ENCODE measurements around the gene LRRC14B.
"Not testable (repeated sequence)": the region's sequence is repeated elsewhere in the genome, so short reads cannot be mapped to it uniquely, and the experiment has no call there.

Gene LRRC14B

DNA sequence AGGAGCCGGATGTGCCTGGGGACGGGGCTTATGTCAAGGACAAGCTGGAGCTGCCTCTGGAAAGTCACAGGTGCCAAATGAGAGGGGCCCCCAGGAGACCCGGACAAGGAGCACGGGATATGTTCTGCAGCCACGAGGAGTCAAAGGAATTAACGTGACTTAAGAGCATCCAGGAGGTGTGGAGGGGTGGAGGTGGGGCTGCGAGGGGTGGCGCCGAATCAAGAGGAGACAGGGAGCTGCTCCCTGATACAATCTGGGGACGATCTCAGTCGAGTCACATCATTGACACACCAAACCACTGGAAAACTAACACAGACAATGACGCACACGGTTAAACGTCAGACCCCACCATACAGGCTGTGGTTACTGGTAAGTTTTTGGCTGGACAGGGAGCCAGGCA, 16.3 kb downstream of the LRRC14B start:
- no peak for DNase-seq (ENCODE audit: low read depth)

DNA sequence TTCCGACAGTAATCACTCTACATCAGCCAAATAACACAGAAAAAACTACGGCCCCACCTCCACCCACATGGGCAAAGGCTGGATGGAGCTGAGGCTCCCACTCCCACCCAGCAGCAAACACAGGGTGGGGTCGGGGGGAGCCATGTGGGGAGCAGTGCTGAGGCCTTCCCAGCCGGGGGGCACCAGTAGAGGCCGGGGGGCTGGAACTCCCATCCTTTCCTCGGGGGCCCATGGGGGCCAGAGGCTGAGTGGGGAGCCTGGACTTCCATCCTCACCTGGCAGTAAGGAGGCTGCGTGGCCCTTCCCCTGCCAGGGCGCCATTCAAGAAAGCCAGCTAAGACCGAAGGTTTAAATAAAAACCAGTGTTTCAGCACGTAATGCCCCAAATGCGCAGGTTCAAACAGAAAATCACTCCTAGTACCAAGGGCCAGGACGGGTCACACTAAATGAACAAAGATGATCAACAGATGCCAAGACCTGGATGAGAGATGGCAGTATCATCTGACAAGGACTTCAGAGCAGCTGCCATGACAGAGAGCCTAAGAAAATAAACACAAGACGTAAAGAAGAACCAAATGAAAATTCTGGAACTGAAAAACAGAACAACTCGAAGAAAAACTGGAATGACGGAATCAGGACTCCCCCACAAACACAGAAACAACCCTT, 17.3 kb downstream of the LRRC14B start:
- no peak for DNase-seq (ENCODE audit: low read depth)

DNA sequence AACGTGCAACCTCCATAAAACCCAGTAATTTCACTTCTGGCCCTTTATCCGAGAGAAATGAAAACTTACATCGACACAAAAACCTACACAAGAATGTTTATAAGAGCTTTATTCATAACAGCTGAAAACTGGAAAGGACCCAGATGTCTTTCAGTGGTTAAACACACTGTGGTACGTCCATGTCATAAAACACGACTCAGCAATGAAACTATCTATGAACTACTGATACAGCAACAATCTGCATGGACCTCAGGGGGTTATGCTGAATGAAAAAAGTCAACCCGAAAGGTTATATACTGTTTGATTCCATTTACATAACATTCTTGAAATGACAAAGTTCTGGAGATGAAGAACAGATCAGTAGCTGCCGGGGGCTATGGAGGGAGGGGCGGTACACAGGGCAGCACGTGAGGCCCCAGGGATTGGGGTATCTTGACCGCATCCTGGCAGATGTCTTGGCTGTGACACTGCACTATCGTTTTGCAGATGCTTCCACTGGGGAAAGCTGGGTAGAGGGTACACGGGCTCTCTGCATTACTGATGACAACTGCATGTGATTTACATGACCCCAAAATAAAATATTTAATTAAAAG, 22.6 kb downstream of the LRRC14B start:
- no peak for DNase-seq (ENCODE audit: low read depth)

DNA sequence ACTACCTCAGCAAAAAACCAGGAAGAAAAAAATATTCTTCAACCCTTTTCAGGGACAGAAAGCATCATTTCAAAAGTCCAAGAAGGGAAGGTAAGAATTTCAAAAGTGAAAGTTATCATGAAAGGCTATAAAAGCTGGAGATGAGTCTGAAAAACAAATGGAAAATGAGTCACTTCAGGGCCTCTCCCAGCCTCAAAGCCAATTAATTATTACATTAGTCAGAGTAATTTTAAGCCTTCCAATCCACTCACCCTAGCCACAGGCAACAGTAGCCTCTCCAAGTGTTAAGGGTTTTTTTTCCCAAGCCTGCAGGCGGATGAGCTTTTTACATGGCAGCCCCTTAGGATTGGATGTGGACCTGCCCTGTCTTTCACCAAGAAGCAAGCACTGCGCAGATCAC, 24.0 kb downstream of the LRRC14B start:
- peak; percentile 55 for DNase-seq (ENCODE audit: low read depth)

DNA sequence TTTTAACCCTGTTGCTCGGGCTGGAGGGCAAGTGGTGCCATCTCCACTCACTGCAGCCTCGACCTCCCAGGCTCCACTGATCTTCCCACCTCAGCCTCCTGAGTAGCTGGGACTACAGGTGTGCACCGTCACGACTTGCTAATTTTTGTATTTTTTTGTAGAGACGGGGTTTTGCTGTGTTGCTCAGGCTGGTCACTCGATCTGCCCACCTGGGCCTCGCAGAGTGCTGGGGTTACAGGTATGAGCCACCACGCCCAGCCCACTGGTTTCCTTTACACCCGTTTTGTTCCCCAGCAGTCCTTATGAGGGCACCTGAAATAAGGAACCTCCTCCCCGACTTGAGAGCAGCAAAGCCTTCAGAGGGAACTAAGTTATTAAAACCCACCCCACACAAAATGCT, 24.8 kb downstream of the LRRC14B start:
- DNase-seq (ENCODE audit: low read depth), result not testable (repeated sequence)

DNA sequence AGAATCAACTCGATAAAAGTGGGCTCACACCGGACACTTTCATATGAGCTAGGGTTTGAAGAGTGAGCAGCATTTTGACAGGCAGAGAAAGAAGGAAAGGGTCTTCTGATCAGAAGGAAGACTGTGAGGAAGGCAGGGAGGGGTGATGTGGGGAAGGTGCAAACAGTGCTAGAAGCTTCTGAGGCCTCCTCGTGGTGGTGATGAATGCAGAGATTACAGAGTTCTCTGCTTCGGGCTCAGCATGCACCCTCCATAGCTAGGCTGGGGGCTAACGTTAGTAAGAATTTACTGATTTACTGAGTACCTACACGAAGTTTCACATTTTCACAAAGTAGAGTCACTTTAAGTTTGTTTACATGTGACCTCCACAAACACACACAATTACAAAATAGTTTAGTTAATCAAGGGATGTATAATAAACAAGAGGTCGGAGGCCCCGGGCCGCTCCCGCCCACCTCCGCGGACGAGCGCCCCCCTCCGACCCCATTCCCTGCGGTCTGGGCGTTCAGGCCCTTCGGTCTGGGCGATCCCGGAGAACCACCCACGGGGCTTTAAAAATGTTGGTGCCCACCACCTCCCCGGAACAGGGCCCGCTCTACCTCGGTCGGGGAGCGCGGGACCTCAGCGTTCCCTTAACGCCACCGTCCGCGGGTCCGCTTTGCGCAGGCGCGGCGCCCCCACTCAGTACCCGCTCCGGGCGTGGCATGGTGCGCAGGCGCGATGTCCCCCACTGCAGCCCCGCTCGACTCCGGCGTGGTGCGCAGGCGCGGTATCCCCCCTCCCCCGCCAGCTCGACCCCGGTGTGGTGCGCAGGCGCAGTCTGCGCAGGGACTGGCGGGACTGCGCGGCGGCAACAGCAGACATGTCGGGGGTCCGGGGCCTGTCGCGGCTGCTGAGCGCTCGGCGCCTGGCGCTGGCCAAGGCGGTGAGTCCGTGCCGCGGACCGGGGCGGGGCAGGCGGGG, 26.5 kb downstream of the LRRC14B start, which contains the start of the genes CCDC127 and SDHA:
TSS of gene CCDC127 (minus strand) at position 660 of the 963 bp plus-strand sequence. CDS start 1,304 bp downstream, outside the sequence.
TSS of gene SDHA (plus strand) at position 827 of the 963 bp plus-strand sequence. CDS start at position 863, 36 bp downstream.
- peak; percentile 74 for DNase-seq (ENCODE audit: low read depth)

DNA sequence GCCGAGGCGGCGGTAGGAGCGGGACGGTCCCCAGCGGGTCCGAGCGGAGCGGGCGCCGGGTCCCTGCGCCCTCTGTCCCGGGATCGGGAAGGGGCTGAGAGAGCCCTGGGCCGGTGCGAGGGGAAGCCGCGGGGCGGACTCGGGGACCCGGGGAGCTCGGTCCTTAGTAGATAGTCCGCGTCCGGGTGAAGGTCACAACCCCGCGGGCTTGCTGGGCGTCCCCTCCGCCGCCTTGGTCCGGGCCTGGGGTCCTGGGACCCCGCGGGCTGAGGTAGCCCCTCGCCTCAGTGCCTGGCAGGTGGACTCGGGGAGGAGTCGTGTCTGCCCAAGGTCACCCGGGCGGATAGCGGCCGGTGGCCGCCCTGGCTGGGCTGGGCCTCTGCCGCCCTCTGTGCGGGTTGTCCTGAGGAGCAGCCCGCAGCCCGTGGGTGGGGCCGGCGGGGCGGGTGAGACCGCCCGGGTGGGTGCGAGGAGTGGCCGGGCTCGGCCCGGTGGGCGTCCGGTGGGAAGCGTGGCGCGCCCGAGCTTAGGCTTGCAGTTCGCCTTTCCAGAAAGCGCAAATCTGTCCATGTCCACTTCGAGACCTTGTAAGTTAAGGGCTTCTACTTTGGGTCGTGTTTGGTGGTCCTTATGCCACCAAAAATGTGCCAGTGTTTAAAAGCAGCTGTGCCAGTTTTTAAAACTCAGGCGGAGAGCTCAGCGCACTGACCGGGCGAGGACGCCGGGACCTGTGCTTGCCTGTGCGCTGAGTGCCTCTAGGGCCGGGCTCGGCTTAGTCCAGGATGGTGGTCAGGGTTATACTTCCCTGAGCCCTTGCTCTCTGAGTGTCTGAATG, 27.4 kb downstream of the LRRC14B start:
- DNase-seq (ENCODE audit: low read depth), result peak; percentile 43

DNA sequence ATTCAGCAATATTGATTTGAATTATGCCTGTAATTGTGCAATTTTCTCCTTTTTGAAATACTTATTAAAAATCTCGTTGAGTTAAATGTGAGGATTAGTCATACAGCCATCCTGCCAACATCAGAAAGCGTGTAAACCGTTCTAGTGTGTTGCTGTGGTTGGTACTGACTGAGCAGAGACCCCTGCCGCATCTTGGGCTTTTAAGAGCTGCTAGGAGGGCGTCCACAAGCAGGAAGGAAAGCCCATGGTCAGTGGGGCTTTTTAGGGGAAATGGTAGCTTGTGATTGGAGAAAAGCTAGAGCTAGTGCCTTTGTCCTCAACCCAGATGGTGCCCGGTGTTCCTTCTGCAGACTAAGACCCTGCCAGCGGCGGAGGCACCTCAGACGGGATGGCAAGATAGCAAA, 28.2 kb downstream of the LRRC14B start:
- DNase-seq (ENCODE audit: low read depth), result peak; percentile 49

DNA sequence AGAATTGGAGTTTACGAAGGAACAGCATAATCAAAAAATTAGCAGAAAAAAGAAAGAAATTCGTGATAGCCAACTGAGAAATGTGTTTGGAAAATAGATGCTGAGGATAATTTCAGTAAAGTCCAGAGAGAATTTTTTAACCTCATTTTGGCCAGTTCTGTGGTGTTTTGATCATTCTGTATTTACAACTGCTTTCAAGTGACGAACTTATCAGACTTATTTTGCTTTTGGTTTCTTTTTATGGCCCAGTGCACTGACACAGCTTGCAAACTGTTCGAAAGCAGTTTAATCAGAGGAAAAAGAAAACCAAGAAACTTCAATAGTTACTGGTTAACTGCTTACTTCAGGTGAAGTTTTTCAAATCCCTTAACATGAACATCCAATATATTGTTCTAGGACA, 28.7 kb downstream of the LRRC14B start:
- DNase-seq (ENCODE audit: low read depth), result no peak

DNA sequence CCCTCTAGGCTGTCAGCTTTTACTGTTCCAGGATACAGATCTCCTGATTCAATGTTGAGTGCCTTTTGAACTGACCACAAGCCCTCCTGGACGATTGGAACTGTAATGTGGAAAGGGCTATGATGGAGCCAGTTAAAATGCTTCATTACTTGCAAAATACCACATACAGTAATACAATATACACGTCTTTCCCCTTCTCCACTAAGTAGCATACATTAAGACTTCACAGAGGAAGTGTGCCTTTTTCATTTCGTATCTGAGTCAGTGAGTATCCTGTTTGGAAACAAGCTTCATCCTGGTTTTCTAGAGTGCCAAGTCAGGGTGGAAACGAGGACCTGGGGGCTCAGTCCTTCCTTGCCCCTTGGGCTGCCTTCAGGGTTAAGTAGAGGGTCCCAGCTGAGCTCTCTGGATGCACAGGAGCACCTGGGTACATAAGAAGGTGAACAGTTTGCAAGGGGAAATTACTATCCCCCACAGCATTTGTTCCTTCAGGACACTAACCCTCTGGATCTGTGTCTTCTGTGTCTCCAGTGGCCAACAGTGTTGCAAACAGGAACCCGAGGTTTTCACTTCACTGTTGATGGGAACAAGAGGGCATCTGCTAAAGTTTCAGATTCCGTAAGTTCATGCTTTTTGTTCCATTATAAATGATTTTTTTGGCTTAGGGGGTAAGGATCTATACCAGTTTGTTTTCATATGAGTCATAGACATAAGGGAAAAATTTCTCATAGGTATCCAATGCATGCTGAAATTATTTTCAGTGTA, 31.8 kb downstream of the LRRC14B start:
- DNase-seq (ENCODE audit: low read depth), result not testable (repeated sequence)

DNA sequence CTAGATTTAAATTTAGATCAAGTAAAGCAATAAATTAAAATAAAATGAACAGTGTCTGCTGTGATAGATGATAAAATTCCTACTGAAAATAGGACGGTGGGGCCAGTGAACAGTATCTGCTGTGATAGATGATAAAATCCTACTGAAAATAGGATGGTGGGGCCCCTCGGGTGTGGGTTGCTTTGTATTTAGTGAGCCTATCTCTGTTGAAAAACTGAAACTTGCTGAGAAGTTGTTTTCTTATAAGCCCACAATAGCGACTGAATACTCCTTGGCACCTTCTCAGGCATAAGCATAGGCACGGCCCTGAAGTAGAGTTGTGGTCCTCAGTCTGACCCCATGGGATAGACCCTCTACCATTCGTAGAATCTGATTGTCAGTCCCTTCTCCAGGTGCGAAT, 32.5 kb downstream of the LRRC14B start:
- DNase-seq (ENCODE audit: low read depth), result no peak

DNA sequence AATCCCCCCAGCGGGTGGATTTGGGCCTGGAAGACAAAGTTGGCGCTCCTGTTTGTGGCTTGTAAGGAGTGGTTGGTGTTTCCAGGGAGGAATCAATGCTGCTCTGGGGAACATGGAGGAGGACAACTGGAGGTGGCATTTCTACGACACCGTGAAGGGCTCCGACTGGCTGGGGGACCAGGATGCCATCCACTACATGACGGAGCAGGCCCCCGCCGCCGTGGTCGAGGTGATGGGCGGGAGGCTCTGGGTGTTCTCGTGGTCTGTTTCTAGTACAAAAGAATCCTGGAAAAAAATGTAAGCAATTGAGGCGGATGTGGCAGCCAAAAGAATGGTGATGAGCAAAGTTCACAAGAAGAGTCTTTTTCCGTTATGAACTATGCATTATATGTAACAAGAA, 34.0 kb downstream of the LRRC14B start:
- DNase-seq (ENCODE audit: low read depth), result no peak

DNA sequence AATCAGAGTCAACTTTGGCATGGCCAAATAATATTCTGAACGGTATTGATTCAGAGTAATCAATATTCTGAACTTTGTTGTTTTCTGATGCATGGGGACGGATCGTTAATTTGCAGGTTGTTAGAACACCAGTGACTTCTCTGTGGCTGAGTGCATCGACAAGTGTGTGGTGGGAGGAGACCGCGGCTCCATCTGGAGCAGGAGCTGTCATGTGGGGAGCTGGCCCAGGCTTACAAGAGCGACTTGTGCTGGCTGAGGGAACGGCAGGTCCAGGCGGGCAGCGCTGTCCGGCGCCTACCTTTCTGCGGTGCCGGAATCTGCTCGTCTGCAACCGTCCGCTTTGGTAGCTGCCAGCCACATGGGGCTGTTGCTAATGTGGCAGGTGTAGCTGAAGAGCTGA, 36.1 kb downstream of the LRRC14B start:
- DNase-seq (ENCODE audit: low read depth), result not testable (repeated sequence)

DNA sequence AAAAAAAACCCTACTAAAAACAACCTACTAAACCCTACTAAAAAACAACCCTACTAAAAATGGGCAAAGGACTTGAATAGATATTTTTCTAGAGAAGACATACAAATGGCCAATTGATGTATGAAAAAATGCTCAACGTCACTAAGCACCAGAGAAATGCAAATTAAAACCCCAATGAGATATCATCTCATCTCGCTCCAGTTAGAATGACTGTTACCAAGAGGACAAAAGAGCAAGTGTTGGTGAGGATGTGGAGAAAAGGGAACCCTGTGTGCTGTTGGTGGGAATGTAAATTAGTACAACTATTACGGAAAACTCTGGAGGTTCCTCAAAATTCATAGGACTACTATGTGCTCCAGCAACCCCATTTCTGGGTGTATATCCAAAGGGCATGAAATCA, 37.6 kb downstream of the LRRC14B start:
- no peak for DNase-seq (ENCODE audit: low read depth)

DNA sequence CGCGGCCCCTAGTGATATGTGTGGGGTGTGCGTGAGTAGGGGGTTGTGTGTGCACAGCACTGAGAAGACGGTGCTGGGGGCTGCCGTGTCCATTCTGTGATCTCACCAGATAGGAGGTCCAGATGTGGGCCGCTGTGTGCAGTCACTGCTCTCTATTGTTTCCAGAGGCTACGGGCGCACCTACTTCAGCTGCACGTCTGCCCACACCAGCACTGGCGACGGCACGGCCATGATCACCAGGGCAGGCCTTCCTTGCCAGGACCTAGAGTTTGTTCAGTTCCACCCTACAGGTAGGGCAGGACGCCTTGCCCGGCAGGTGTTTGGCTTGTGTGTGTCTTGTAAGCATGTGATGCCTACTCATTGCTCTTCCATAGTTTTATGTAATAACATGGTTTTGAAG, 39.4 kb downstream of the LRRC14B start:
- no peak for DNase-seq (ENCODE audit: low read depth)

DNA sequence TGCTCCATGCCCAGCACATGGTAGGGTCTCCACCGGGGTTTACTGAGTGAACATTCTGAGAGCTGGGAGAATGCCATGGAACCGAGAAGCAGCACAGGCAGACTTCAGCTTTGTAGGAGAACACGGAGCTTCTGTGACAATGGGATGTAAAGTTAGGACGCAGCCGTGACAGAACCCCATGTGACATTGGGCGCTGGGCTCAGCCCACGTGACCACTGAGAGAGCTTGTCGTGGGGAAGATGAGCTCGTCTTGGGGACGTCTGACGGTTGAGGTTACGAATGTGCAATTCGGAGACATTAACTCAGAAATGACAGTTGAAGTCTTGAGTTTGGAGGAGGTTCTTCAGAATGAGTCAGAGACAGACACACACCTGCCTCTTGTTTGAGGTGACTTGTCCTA, 40.4 kb downstream of the LRRC14B start:
- DNase-seq (ENCODE audit: low read depth), result no peak

DNA sequence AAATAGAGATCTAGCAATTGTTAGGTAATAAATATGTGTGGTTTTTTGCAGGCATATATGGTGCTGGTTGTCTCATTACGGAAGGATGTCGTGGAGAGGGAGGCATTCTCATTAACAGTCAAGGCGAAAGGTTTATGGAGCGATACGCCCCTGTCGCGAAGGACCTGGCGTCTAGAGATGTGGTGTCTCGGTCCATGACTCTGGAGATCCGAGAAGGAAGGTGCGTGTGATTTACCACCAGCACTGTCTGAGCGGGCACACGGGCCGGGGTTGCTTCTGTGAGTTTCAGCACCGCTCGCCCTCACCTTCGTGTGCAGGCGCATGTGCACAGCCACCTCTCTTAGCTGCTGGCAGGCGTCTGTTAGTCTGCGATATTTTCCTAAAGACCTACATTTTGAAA, 42.1 kb downstream of the LRRC14B start:
- not testable (repeated sequence) for DNase-seq (ENCODE audit: low read depth)

DNA sequence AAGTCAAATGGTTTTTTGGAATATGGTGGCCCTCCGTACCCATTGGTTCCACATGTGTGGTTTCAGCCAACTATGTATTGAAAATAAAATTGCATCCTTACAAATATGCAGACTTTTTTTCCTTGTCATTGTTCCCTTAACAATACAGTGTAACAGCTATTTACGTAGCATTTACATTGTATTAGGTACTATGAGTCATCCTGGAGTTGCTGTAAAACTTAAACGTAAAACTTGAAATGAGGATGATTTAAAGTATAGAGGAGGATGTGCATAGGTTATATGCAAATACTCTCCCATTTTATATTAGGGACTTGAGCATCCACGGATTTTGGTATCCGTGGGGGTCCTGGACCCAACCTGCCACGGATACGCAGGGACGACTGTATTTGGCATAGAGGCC, 43.2 kb downstream of the LRRC14B start:
- no peak for DNase-seq (ENCODE audit: low read depth)

DNA sequence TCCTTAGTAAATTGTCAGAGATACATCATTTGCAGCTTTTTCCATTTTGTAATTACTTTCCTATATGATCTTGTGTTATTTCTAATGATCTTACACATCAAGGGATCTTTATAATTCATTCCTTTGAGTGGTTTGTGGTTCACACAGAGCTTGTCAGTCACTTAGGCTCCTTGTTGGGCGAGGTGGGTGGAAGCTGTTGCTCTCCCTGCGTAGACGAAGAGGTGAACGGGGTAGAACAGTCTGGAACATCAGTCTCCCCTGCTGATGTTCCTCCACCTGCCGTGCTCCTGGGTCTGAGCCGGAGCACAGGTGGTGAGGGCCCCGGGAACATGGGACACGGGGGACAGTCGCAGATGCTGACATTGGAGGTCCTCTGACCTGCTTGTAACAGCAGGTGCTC, 44.2 kb downstream of the LRRC14B start:
- not testable (repeated sequence) for DNase-seq (ENCODE audit: low read depth)

DNA sequence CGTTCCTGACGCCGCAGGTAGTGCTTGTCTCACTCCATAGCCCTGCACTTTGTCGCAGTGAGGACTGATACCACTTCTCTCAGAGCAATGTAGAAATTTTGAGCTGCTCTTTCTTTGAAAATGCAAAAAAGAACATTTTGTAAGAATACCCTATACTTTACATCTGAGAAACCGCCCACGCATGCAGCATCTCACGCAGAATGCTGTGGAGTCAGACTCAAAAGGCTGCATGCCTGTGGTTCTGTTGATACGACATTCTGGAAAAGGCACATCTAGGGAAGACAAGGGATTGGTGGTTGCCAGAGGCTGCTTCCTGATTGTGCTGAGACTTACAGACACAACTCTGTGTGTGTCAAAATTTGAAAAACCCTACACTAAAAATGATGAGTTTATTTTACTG, 46.6 kb downstream of the LRRC14B start:
- peak; percentile 39 for DNase-seq (ENCODE audit: low read depth)

DNA sequence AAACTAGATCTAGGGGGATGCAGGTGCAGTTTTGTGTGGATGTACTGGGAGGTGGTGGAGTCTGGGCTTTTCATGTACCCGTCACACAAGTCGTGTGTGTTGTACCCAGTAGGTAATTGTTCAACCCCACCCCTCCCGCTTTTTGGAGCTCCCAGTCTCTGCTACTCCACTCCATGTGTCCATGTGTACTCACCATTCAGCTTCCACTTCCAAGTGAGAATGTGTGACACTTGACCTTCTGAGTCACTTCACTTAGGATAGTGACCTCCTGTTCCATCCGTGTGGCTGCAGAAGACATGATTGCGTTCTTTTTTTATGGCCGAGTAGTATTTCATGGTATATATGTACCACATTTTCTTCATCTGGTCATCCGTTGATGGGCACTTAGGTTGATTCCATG, 49.3 kb downstream of the LRRC14B start:
- not testable (repeated sequence) for DNase-seq (ENCODE audit: low read depth)
